Hepatocyte (in vitro differentiated cells): Measurements from ENCODE around the gene KIF26B. TPM values are rescaled to one million over a fixed set of nuclear protein-coding genes. Genes with fewer than 3 reads are reported as not detected.

Source experiments
- DNase-seq: peaks from one replicate; pipeline ENCODE4 v3.0.0-alpha.2; 2016; ENCODE audit warnings: low spot score
- H2AFZ ChIP-seq: fragments of 200-600 bp; sonication (generic); 2 replicates; pipeline ENCODE4 v1.6.0; 2016; ENCODE audit warnings: antibody characterized with exemption, mild to moderate bottlenecking
- H3K27ac ChIP-seq: fragments of 200-600 bp; sonication (generic); 2 replicates; pipeline ENCODE4 v1.5.1; 2016; ENCODE audit warnings: mild to moderate bottlenecking
- H3K27me3 ChIP-seq: fragments of 200-600 bp; sonication (generic); 2 replicates; pipeline ENCODE4 v1.6.1; 2016
- H3K36me3 ChIP-seq: fragments of 200-600 bp; sonication (generic); replicated peaks from 2 replicates; pipeline ENCODE4 v1.5.1; 2016; ENCODE audit warnings: low read depth; ENCODE audit not compliant: insufficient read depth
- H3K4me1 ChIP-seq: fragments of 200-600 bp; sonication (generic); 2 replicates; pipeline ENCODE4 v1.5.1; 2016; ENCODE audit warnings: mild to moderate bottlenecking, moderate library complexity; ENCODE audit not compliant: insufficient read depth
- H3K4me2 ChIP-seq: fragments of 200-600 bp; sonication (generic); 2 replicates; pipeline ENCODE4 v1.6.0; 2016
- H3K4me3 ChIP-seq: fragments of 200-600 bp; sonication (generic); 2 replicates; pipeline ENCODE4 v1.5.1; 2016; ENCODE audit warnings: mild to moderate bottlenecking
- H3K79me2 ChIP-seq: fragments of 200-600 bp; sonication (generic); 2 replicates; pipeline ENCODE4 v1.6.0; 2017; ENCODE audit warnings: mild to moderate bottlenecking
- H3K9me2 ChIP-seq: fragments of 200-600 bp; sonication (generic); replicated peaks from 2 replicates; pipeline ENCODE4 v1.6.0; 2017; ENCODE audit warnings: mild to moderate bottlenecking; ENCODE audit not compliant: insufficient read depth
- H3K9me3 ChIP-seq: fragments of 200-600 bp; sonication (generic); 2 replicates; pipeline ENCODE4 v1.5.1; 2016; ENCODE audit warnings: low read depth, mild to moderate bottlenecking
- H4K20me1 ChIP-seq: fragments of 200-600 bp; sonication (generic); 2 replicates; pipeline ENCODE4 v1.6.0; 2016; ENCODE audit warnings: mild to moderate bottlenecking; ENCODE audit not compliant: insufficient read depth, poor library complexity, severe bottlenecking
- EZH2 ChIP-seq: fragments of 200-600 bp; sonication (generic); IDR thresholded peaks from 2 replicates; pipeline ENCODE4 v1.6.1; 2016; ENCODE audit warnings: antibody characterized with exemption, mild to moderate bottlenecking, borderline replicate concordance
- EZH2phosphoT487 ChIP-seq: fragments of 200-600 bp; sonication (generic); IDR thresholded peaks from one replicate; pipeline ENCODE4 v1.6.1; 2018; ENCODE audit warnings: antibody characterized with exemption, mild to moderate bottlenecking, low read depth, moderate library complexity; ENCODE audit not compliant: unreplicated experiment, severe bottlenecking
- WGBS: methylation state at CpG from one replicate; pipeline ENCODE4 v1.1.6; 2016; ENCODE audit warnings: low lambda C conversion rate; ENCODE audit errors: missing lambda C conversion rate; 5-methylcytosine and 5-hydroxymethylcytosine counted together
- polyA plus RNA-seq: library from polyadenylated mRNA; unstranded; fragments of >200 nt; fragmentation: Nextera tagmentation; extraction: Ambion mirVana; gene quantifications from 2 replicates; pipeline ENCODE4 v1.2.1, GENCODE V29; 2016
- total RNA-seq: library from RNA; depleted of rRNA; stranded (reverse); fragments of >200 nt; gene quantifications from 2 replicates; pipeline ENCODE4 v1.2.3, GENCODE V29; 2014
- TF ChIP-seq, protein P1 (sequence below): fragments of 200-600 bp; sonication (generic); IDR thresholded peaks from 2 replicates; pipeline ENCODE4 v1.5.1; 2016; ENCODE audit warnings: antibody characterized with exemption, mild to moderate bottlenecking; ENCODE audit not compliant: poor library complexity

Gene KIF26B
- total and polyA plus RNA-seq, 2 experiments from 2014 or later = 12.7 to 21.6 TPM

- WGBS = 38% methylated on average over 11 of the region's 11 CpGs
- no peaks in the 10 kb centered on the region for H3K79me2 ChIP-seq
- H3K9me2 ChIP-seq = no peaks in the 10 kb centered on the region
- H3K36me3 ChIP-seq = no peaks in the 10 kb centered on the region
- no peaks in the 10 kb centered on the region for H4K20me1 ChIP-seq
- no peak for TF ChIP-seq EZH2phosphoT487
- TF ChIP-seq EZH2 = no peak
- TF ChIP-seq, protein P1, sequence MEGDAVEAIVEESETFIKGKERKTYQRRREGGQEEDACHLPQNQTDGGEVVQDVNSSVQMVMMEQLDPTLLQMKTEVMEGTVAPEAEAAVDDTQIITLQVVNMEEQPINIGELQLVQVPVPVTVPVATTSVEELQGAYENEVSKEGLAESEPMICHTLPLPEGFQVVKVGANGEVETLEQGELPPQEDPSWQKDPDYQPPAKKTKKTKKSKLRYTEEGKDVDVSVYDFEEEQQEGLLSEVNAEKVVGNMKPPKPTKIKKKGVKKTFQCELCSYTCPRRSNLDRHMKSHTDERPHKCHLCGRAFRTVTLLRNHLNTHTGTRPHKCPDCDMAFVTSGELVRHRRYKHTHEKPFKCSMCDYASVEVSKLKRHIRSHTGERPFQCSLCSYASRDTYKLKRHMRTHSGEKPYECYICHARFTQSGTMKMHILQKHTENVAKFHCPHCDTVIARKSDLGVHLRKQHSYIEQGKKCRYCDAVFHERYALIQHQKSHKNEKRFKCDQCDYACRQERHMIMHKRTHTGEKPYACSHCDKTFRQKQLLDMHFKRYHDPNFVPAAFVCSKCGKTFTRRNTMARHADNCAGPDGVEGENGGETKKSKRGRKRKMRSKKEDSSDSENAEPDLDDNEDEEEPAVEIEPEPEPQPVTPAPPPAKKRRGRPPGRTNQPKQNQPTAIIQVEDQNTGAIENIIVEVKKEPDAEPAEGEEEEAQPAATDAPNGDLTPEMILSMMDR = no peak
- DNase-seq = peak; percentile 71
- peak overlapping the region; percentile 51 for H3K4me2 ChIP-seq
- H3K27me3 ChIP-seq = no peaks in the 10 kb centered on the region
- peak overlapping the region; percentile 71 for H3K27ac ChIP-seq
- no peaks in the 10 kb centered on the region for H3K9me3 ChIP-seq
- H2AFZ ChIP-seq = no peak overlapping the region
- peaks cover 45% of the 10 kb centered on the region for H3K4me1 ChIP-seq
- H3K4me3 ChIP-seq = no peak overlapping the region
Observed at GRCh38 chr1:245585252-245585959, 430.6 kb downstream of the KIF26B start.

DNA sequence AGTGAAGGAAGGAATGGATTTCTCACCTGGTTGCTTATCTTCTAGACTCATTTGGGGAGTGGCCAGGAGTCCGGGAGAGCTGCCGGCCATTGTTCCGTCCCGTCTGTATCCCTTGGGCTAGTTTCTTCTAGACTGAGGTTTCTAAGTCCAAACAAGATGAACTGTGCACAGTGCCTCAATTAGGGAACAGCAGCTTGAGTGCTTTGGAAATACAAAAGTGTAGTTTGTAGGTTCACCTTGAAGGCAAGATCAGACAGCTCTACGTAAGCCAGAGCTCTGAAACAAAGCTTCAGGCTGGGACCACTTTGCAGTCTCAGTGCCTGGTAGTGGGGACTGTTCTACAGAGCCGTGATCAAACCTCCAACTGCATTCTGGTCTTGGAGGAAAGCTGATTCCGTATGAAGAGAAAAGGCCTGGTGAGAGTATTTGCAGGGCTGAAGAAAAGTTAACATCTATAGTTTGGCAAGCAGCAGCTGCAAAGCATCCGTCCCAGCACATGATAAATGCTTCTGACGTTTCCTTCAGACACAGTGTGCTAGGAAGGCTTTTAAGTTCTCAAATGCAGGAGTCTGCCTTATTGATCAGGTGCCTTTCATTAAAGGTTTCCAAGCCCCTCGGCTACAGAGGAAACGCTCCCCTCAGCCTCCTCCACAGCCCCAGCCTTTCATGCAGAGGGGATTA, 432.8 kb downstream of the KIF26B start:
- TF ChIP-seq, protein P1 = no peak
- TF ChIP-seq EZH2phosphoT487 = no peak
- no peak for TF ChIP-seq EZH2
- Histone ChIP-seq H2AFZ (no peak overlapping the region), H3K4me2 (no peak overlapping the region), H3K79me2 (no peaks in the 10 kb centered on the region), H3K27ac (peak overlapping the region; percentile 58), H3K4me1 (peaks cover 42% of the 10 kb centered on the region), H3K9me2 (no peaks in the 10 kb centered on the region), H4K20me1 (no peaks in the 10 kb centered on the region), H3K9me3 (no peaks in the 10 kb centered on the region), H3K36me3 (no peaks in the 10 kb centered on the region), H3K4me3 (no peak overlapping the region), H3K27me3 (no peaks in the 10 kb centered on the region)
- DNase-seq = no peak
- WGBS = 54% methylated on average over 11 of the region's 11 CpGs

GRCh38 chr1:245588116-245588639, 433.4 kb downstream of the KIF26B start:
- 61% methylated on average over 10 of the region's 10 CpGs for WGBS
- Histone ChIP-seq H2AFZ (no peak overlapping the region), H3K9me2 (no peaks in the 10 kb centered on the region), H3K4me3 (no peak overlapping the region), H4K20me1 (no peaks in the 10 kb centered on the region), H3K9me3 (no peaks in the 10 kb centered on the region), H3K4me1 (peaks cover 40% of the 10 kb centered on the region), H3K36me3 (no peaks in the 10 kb centered on the region), H3K27me3 (no peaks in the 10 kb centered on the region), H3K4me2 (no peak overlapping the region), H3K27ac (peak overlapping the region; percentile 58), H3K79me2 (no peaks in the 10 kb centered on the region)
- TF ChIP-seq EZH2 (no peak), EZH2phosphoT487 (no peak)
- TF ChIP-seq, protein P1 = no peak
- DNase-seq = no peak
